Upper lobe of left lung (tissue), 4 donors: Measurements from ENCODE around the gene MGST3.

Experiments used
- CTCF ChIP-seq, 6 experiments: fragments of 450-650 bp in 4 of 6; fragments of 200-600 bp in 2 of 6; sonication (generic) in 2 of 6; IDR thresholded peaks; one replicate each; pipeline ENCODE4 v1.5.1; 2016 to 2019; ENCODE audit warnings: antibody characterized with exemption in 6 of 6
- EP300 ChIP-seq, 4 donors: sonication (generic); formaldehyde crosslinking; IDR thresholded peaks; one replicate each; pipeline ENCODE4 v1.5.1; 2017; ENCODE audit warnings: antibody characterized with exemption in 4 of 4, control low read depth in 2 of 4
- POLR2A ChIP-seq, 4 donors: fragments of 450-650 bp; IDR thresholded peaks; one replicate each; pipeline ENCODE4 v1.5.1; 2016 to 2017; ENCODE audit warnings: antibody characterized with exemption in 4 of 4, mild to moderate bottlenecking in 2 of 4
- POLR2AphosphoS5 ChIP-seq, 2 donors: sonication (generic); formaldehyde crosslinking; IDR thresholded peaks; one replicate each; pipeline ENCODE4 v1.5.1; 2017; ENCODE audit warnings: antibody characterized with exemption in 2 of 2

DNA sequence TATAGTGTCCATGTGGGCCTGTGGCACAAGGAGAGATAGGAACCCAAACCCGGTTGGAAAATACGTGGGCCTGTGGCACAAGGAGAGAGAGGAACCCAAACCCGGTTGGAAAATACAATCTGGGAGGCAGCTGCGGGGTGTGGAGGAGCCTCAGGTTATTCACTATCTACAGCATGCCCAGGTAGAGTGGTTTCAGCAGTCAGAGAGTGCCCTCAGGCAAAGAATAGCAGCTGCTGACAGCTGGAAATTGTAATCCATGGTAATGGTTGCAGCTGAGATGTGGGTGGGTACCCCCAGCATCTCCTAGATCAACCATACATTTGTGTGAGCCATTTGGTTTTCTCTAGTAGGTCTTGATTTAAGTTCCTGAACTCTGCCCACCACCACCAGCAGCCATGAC lies 25.8 kb upstream of the MGST3 start:
- TF ChIP-seq CTCF (IDR thresholded peaks at IDR 0.05) (no peak), POLR2AphosphoS5 (IDR thresholded peaks at IDR 0.05) (no peak), POLR2A (IDR thresholded peaks at IDR 0.05) (no peak), EP300 (IDR thresholded peaks at IDR 0.05) (no peak)
